NCI-H1417 (cell line): Measurements from ENCODE around the gene CNTD1.

Experiments
- DNase-seq, 3 experiments: peaks; one replicate each; lab custom pipeline; 2025; lab: John Stamatoyannopoulos, UW

The CNTD1 gene

GRCh38 chr17:42803074-42803883, 4.6 kb downstream of the CNTD1 start:
- peak in 1 of 3 experiments; percentile 12 for DNase-seq

GRCh38 chr17:42804918-42805367, 6.3 kb downstream of the CNTD1 start:
- DNase-seq, result peak in 2 of 3 experiments; percentile 35 to 73

DNA sequence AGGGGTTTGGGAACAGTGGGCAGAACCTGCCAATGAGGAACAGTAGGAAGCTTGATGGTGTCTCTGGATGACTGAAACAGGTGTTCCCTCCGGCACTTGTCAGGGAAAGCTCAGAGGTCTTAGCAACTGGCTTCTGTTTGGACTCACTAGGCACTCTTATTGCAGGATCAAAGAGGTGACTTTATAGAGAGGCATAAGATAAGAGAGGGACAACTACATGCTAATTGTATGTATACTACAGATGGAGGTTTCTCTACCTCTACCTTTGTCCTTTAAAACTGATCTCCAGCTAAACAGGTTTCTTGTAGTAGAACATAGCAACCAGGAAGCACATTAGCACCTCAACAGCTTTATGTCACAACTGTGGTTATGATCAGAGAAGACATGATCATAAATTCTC, 7.6 kb downstream of the CNTD1 start:
- DNase-seq, result no peak

DNA sequence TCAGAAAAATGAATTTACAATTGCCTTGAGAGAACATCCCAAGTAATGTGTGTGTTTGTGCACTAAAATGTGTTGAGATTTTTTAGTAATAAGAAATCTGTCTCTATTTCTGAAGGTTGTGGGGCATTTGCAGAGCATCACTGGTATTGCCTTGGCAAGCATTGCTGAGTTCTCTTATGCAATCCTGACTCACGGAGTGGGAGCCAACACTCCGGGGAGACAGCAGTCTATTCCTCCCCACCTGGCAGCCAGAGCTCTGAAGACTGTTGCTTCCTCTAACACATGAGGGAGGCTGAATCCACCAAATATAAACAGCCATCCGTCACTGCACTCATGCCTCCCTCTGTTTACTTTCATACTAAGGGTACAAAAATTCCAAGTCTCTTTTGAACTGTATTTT, 10.6 kb downstream of the CNTD1 start:
- DNase-seq, result no peak

DNA sequence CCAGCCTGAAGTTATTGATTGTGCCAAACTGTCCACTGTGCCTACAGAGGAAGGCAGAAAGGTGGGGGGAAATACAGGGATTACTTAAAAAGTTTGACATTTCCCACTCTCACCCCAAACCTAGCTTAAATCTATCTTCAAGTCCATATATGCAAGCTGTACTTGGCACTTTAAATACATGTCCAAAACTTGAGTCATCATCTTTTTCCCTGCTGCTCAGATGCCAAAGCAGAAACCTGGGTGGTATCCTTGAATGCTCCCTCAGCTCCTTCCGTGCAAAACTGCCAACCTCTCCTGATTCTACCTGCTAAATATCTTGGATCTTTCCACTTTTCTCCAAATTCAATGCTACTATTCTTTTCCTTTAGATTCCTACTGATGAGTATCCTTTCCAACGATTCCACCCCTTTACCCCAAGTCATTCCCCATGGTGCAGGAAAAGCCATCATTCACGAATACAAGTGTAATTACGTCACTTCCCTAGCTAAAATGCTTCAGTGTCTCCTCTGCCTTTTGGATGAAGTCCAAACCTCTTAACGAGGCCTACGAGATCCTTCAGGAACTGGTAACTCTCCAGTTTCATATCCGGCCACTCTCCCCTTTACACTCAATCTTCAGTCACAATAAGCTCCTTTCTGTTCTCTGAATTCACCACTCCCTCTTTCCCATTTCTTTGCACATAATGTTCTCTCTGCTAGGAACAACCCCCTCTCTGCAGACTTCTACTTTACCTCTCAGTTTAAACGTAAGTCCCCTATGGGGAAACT, 16.2 kb downstream of the CNTD1 start:
- no peak for DNase-seq

GRCh38 chr17:42817866-42818265, 19.2 kb downstream of the CNTD1 start:
- no peak for DNase-seq

DNA sequence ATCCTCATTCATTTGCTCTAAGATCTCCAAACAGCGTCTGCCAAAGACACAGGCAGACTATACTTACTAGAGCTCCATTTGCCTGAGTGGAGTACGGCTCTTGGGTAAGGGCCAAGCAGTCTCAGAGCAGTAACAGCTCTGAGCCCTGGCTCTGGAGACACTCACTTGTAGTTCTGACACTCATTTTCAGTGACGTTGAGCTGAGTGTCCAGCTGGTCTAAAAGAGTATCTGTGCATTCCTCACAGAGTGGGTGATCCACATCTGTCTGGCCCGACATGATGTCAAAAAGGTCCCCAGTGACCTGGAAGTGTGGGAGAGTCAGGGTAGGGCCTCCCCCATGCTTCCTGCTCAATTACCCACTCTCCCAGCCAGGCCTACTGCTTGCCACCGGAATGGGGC, 19.7 kb downstream of the CNTD1 start:
- DNase-seq, result no peak

DNA sequence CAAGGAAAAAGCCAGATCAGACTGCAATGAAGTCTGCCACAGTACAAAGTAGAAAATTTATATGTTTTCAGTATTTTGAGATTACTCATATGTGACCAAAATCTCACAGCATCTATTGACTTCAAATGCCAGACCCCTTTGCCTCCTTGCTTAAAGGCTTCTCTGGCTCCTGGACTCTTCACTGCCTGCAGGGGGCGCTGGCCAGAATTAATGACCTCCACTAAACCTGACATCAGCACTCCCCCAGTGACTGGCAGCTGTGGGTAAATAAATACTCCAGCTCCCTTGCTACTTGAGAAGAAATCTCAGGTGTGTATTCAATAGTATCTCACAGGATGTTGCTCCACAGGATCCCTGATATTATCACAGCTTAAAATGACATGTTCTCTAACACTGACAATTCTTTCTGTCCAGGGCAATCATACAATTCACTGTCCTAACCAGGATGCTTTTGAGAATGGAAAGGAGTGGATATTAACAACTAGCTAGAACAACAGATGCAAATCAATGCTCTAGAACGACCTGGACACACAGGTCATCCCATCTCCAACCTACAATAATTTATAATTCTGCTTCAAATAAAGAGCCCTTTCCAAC, 21.4 kb downstream of the CNTD1 start:
- peak; percentile 18 to 68 (median 22) for DNase-seq

GRCh38 chr17:42821176-42821575, 22.5 kb downstream of the CNTD1 start:
- no peak for DNase-seq

- DNase-seq, result no peak
These were observed 28.8 kb downstream of the CNTD1 start for GRCh38 chr17:42827472-42827871.

GRCh38 chr17:42830971-42831370, 32.3 kb downstream of the CNTD1 start:
- no peak for DNase-seq

DNA sequence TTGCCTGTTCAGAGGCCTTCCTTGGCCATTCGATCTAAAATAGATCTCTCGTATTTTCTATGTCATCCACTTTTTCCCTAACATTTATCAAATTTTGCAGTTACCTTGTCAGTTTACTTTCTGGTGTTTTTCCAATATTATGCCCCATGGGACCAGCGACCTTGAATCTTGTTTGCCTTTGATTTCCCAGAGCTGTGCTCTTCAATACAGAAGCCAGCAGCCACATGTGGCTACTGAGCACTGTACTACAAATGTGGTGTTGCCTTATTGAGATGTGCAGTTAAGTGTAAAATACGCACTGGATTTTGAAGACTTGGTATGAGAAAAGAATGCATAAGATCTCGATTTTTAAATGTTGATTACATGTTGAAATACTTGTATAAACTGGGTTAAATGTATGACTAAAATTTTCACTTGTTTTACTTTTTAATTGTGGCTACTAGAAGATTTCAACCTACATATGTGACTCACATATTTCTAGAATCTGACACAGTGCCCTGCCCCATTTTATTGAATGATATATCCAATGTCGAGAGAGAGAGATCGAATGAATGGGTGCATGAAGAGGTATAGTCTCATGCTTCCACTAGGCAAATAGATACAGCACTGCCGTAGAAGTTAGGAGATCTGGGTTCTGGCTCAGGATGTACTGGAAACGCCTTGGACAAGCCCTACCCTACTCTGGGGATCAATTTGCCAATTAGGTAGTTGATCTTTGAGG, 33.7 kb downstream of the CNTD1 start:
- no peak for DNase-seq

DNA sequence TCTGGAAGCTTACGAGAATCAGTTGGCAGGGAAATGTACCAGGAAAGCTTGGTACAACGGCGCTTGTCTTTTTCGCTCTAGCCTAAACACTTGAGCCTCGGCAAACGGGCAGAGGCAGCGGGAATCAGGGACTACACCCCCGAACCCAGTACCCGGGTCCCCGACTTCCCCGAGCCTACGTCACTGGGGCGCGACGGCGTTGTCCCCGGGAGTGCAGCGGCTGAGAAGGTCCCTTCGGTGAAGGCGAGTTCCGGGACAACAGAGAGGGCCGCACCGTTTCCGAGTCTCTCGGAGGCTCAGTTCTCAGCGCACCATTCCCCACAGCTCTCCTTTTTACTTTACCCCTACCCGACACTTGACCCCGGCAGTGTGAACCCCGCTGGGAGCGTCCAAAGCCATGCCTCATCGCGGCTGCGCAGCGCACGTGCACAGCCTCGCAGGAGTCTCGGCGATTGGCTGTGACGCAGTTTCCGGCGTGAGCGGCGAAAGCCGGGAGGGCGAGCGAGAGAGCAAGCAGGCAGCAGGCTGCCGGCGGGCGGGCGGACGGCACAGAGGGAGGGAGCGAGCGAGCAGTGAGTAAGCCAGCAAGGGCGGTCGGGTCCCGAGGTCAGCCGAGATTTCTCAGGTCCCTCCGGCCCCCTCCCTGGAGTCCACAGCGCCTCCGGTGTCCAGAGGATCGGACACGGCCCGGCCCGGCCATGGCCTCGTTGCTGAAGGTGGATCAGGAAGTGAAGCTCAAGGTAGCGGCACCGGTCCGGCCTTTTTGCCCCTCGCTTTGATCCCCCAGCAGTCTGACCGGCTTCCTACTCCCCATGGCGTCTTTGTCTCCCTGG, 34.5 kb downstream of the CNTD1 start, which contains the start of gene PSME3:
TSS of gene PSME3 (plus strand) at position 464 of the 833 bp plus-strand sequence. CDS start at position 699, 235 bp downstream.
- peak; percentile 85 to 95 (median 95) for DNase-seq

DNA sequence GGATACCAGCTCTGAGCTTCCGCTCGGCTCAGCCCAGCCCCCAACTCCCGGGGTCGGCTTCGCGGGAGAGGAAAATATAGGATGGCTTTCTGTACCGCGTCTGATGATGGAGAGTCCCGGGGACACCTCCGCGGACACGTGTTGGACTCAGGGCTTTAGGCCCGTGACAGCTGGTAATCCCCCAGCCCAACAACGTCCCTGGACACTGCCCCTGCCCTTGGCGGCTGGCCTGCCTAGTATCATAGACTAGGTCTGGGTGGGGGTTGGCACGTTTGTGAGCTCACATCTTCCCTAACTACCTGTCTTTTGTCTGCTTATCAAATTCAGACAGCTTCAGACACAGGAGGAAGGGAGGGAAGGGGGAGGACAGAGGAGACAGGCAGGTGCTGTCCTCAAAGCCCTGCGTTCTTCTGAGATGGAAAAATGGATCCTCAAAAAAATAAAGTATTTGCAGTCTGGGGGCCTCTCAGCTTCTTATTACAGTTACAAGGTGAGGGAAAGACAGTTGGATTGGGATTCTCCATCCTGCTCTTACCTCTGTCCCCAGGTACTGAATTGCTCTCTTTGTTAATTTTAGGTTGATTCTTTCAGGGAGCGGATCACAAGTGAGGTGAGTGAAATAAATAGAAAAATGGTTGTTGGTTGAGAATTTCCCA, 35.2 kb downstream of the CNTD1 start:
- DNase-seq, result no peak

DNA sequence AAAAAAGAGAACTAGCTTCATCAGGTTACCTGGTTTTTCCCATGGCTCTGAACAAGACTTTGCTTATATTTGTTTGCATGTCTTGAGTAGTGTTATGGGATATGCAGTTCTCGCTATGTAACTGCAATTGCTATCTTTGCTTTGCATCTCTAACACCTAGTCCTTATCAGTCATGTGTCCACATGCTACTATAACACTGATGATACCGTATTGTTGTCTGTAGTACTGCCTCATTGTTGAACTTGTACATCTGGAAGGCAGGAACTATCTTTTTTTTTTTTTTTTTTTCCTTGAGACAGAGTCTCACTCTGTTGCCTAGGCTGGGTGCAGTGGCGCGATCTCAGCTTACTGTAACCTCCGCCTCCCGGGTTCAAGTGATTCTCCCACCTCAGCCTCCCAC, 37.1 kb downstream of the CNTD1 start:
- DNase-seq, result no peak

GRCh38 chr17:42841975-42842685, 43.5 kb downstream of the CNTD1 start:
- no peak for DNase-seq

DNA sequence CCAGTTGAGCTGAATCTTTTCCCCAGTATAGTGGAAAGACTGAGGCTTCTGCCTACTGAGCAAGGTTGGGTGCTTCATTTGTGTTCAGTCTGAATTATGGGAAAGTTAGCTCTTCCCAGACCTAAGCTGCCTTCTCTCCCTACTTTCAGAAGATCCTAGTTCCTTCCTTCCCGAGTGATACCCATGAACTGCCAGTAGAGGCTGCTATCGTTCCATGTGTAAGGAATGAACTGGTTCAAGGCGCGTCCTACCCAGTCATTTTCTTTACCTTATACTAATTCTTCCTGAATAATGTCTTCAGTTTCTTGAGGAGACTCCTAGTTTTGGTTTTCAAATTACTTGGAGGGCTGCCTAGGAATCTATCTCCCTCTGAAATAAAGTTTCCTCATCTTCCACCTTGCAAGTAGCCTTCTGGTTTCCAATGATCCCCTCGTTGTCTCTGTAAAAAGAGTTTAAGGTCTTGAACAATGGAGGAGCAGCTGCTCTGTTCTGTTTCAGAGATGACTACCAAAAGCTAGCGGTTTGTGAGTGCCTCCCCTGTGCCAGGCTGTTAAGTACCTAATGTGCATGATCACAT, 44.8 kb downstream of the CNTD1 start:
- DNase-seq, result peak; percentile 11 to 80 (median 41)

DNA sequence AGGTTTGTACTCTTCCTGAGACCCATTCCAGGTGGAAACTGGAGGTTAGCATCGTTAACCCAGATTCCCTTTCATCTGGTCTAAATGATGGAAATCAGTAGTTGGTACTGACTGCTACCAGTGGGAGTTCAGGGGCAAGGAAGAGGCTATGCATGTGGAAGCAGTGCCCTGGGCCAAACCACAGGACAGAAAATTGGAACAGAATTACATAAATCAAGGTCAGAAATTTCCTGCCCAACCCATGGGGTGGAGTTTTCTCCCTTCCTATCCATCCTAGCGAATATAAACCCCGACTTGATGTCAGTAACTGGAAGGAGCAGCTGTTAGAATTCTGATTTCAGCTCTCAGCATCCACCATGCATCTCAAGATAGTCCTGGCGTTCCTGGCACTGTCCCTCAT, 45.6 kb downstream of the CNTD1 start, which contains the start of gene AOC2:
TSS of gene AOC2 (plus strand) at position 310 of the 400 bp plus-strand sequence. CDS start at position 357, 47 bp downstream.
- DNase-seq, result no peak
